GM23248 (cell line): ENCODE results near the gene RALB. TPM values are rescaled to one million over a fixed set of nuclear protein-coding genes. Genes with fewer than 3 reads are reported as not detected.

ENCODE experiments used
- DNase-seq: peaks from one replicate; pipeline ENCODE4 v3.0.0-alpha.2; 2015
- H2AFZ ChIP-seq: fragments of 200-600 bp; sonication (generic); 2 replicates; pipeline ENCODE4 v1.6.1; 2016; ENCODE audit warnings: antibody characterized with exemption
- H3F3A ChIP-seq: fragments of 200-600 bp; sonication (generic); 2 replicates; pipeline ENCODE4 v1.6.1; 2016; ENCODE audit warnings: mild to moderate bottlenecking, antibody characterized with exemption, mixed run types; ENCODE audit not compliant: insufficient read depth
- H3K27ac ChIP-seq: fragments of 200-600 bp; sonication (generic); 2 replicates; pipeline ENCODE4 v1.5.1; 2016; ENCODE audit warnings: mild to moderate bottlenecking
- H3K27me3 ChIP-seq: fragments of 200-600 bp; sonication (generic); replicated peaks from 2 replicates; pipeline ENCODE4 v1.6.1; 2016; ENCODE audit warnings: mild to moderate bottlenecking; ENCODE audit not compliant: insufficient read depth
- H3K36me3 ChIP-seq: fragments of 200-600 bp; sonication (generic); 2 replicates; pipeline ENCODE4 v1.6.1; 2016; ENCODE audit warnings: low read depth, mild to moderate bottlenecking
- H3K4me1 ChIP-seq: fragments of 200-600 bp; sonication (generic); 2 replicates; pipeline ENCODE4 v1.6.1; 2016; ENCODE audit warnings: mild to moderate bottlenecking; ENCODE audit not compliant: insufficient read depth
- H3K4me2 ChIP-seq: fragments of 200-600 bp; sonication (generic); one replicate; pipeline ENCODE4 v1.6.1; 2016; ENCODE audit warnings: mild to moderate bottlenecking; ENCODE audit not compliant: unreplicated experiment
- H3K4me3 ChIP-seq: fragments of 200-600 bp; sonication (generic); 2 replicates; pipeline ENCODE4 v1.5.1; 2016; ENCODE audit warnings: mild to moderate bottlenecking
- H3K79me2 ChIP-seq: fragments of 200-600 bp; sonication (generic); 2 replicates; pipeline ENCODE4 v1.6.1; 2016; ENCODE audit warnings: mild to moderate bottlenecking; ENCODE audit not compliant: insufficient read depth
- H3K9ac ChIP-seq: fragments of 200-600 bp; sonication (generic); 2 replicates; pipeline ENCODE4 v1.6.1; 2016; ENCODE audit warnings: mild to moderate bottlenecking
- H3K9me2 ChIP-seq: fragments of 200-600 bp; sonication (generic); 2 replicates; pipeline ENCODE4 v1.6.1; 2016; ENCODE audit warnings: mixed run types, mild to moderate bottlenecking, moderate library complexity; ENCODE audit not compliant: insufficient read depth
- H3K9me3 ChIP-seq: fragments of 200-600 bp; sonication (generic); one replicate; pipeline ENCODE4 v1.6.1; 2017; ENCODE audit warnings: low read depth
- H4K20me1 ChIP-seq: fragments of 200-600 bp; sonication (generic); 2 replicates; pipeline ENCODE4 v1.6.0; 2016; ENCODE audit not compliant: insufficient read depth
- EZH2 ChIP-seq: fragments of 200-600 bp; sonication (generic); IDR thresholded peaks from 2 replicates; pipeline ENCODE4 v1.6.1; 2018; ENCODE audit warnings: antibody characterized with exemption, mild to moderate bottlenecking; ENCODE audit not compliant: insufficient read depth, poor library complexity, severe bottlenecking
- EZH2phosphoT487 ChIP-seq: fragments of 200-600 bp; sonication (generic); IDR thresholded peaks from 2 replicates; pipeline ENCODE4 v1.6.1; 2018; ENCODE audit warnings: antibody characterized with exemption, moderate library complexity, mild to moderate bottlenecking, low read depth; ENCODE audit not compliant: insufficient read depth
- WGBS, 2 experiments: methylation state at CpG; one replicate each; pipeline ENCODE4 v1.1.6; 2015 to 2017; ENCODE audit warnings: low lambda C conversion rate in 2 of 2, low coverage in 1 of 2; ENCODE audit errors: missing lambda C conversion rate in 2 of 2; 5-methylcytosine and 5-hydroxymethylcytosine counted together
- in situ Hi-C: fragments of 300-500 bp; cut with MboI; formaldehyde crosslinking; loops from 2 replicates; pipeline ENCODE4 v1.15.0; 2020
- polyA plus RNA-seq: library from polyadenylated mRNA; unstranded; fragments of >200 nt; fragmentation: Nextera tagmentation; extraction: Ambion mirVana; gene quantifications from 2 replicates; pipeline ENCODE4 v1.2.1, GENCODE V29; 2016
- total RNA-seq: library from RNA; depleted of rRNA; stranded (reverse); fragments of >200 nt; shearing (Covaris generic); gene quantifications from 2 replicates; pipeline ENCODE4 v1.2.3, GENCODE V29; 2014

Gene RALB
- total and polyA plus RNA-seq, 2 experiments from 2014 or later: 65.7 to 105 TPM

- in situ Hi-C loops: no loop called here
- H3K27ac ChIP-seq: peak overlapping the region; percentile 44
- H3K9ac ChIP-seq: peak overlapping the region; percentile 83
- H3K36me3 ChIP-seq: no peaks in the 10 kb centered on the region
- no peaks in the 10 kb centered on the region for H4K20me1 ChIP-seq
- H3K4me2 ChIP-seq: peak overlapping the region; percentile 96
- peak overlapping the region; percentile 83 for H3K4me3 ChIP-seq
- TF ChIP-seq EZH2: no peak
- TF ChIP-seq EZH2phosphoT487: no peak
- no peaks in the 10 kb centered on the region for H3K27me3 ChIP-seq
- H3K4me1 ChIP-seq: no peaks in the 10 kb centered on the region
- 2 to 3% methylated on average over 38 of the region's 38 CpGs for WGBS, 2 experiments
- 0 out of 2 replicates have a peak, but pooled peaks cover 7% of the 10 kb centered on the region for H3F3A ChIP-seq
- no peaks in the 10 kb centered on the region for H3K9me2 ChIP-seq
- peak; percentile 93 for DNase-seq
- peak overlapping the region; percentile 92 for H2AFZ ChIP-seq
- H3K9me3 ChIP-seq: no peaks in the 10 kb centered on the region
- H3K79me2 ChIP-seq: no peaks in the 10 kb centered on the region
These were observed 60.4 kb downstream of the RALB start for GRCh38 chr2:120312860-120313694.

DNA sequence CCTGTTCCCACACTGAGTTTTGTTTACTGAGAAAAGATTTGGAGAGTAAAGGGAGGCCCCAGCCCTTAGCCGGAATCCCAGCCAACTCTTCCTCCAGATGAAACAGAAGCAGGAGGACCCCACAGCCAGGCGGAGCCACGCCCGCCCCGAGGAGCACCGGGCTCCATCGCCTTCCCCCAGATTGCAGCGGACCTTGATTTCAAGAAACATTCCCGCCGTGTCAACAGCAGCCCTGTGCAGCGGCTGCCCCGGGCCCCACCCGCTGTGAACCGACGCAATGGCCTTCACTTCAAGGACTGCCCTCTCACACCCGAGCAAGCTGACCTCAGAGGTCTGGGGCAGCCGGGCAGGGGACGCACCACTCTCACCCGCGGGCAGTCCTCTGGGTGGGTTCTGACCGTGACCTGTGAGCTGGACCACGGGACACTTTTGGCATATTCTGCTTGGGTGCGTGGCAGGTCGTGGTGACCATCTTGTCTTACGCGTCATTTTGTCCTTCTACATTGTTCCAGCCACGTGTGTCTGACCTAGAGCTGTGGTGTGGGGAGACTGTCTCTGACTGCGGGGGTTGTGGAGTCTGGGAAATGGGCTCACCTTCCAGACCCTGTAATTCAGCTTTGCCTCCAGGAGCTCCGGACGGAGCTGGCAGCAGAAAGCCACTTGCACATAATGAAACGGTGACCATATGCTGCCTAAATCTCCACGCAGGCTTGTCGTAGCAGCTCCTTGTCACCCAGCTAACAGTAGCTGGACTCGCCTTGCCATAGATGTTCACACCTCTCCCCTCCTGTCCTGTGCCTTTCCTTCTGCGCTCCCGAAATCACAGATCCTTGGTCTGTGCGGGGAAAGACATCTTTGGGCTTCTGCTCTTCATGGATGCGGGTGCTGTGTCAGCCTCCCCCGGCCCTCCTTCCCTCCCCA is 61.3 kb downstream of the RALB start:
- H3F3A ChIP-seq: 0 out of 2 replicates have a peak, but pooled peaks cover 7% of the 10 kb centered on the region
- peak overlapping the region; percentile 92 for H2AFZ ChIP-seq
- no peak overlapping the region for H3K27ac ChIP-seq
- no peaks in the 10 kb centered on the region for H3K9me2 ChIP-seq
- 78% methylated on average over 37 to 39 of the region's 39 CpGs for WGBS, 2 experiments
- TF ChIP-seq EZH2phosphoT487: no peak
- no peaks in the 10 kb centered on the region for H3K27me3 ChIP-seq
- no peaks in the 10 kb centered on the region for H3K36me3 ChIP-seq
- DNase-seq: no peak
- in situ Hi-C loops: no loop called here
- H3K9ac ChIP-seq: peak overlapping the region; percentile 83
- H4K20me1 ChIP-seq: no peaks in the 10 kb centered on the region
- no peaks in the 10 kb centered on the region for H3K4me1 ChIP-seq
- H3K4me2 ChIP-seq: peak overlapping the region; percentile 96
- H3K9me3 ChIP-seq: no peaks in the 10 kb centered on the region
- peak overlapping the region; percentile 83 for H3K4me3 ChIP-seq
- no peaks in the 10 kb centered on the region for H3K79me2 ChIP-seq

DNA sequence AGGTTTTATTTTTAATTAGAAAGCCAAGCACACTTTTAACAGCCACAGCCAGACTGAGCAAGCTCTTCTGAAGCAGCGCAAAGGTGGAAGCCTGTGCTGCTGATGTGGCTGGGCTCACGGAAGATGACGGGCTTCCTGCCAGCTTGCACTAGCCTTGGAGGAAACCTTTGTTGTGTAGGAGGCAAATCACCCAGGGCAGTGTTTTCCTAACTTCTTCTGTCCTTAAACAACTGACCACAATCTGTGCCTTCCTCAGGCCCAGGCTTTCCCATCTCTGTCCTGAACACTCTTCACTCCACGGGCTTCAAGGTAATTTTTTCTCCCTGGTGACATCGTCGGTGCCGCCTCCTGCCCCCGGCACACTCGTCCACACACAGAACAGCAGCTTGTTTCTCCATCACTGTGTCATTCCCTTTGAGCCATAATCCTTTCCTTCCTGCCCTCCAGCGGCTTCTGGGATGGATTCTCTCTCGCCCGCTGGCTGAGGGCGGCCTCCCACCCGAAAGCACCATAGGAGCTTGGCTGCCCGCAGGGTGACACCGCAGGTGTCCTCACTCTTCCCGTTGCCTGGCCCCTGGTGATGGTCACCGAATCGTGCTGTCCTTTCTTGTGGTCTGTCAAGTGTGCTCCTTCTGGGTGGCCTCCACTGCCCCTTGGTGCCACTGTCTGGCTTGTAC is 62.2 kb downstream of the RALB start:
- Histone ChIP-seq H3K9ac (no peak overlapping the region), H4K20me1 (no peaks in the 10 kb centered on the region), H3K9me2 (no peaks in the 10 kb centered on the region), H3K27me3 (no peaks in the 10 kb centered on the region), H3F3A (0 out of 2 replicates have a peak, but pooled peaks cover 7% of the 10 kb centered on the region), H3K27ac (no peak overlapping the region), H3K36me3 (no peaks in the 10 kb centered on the region), H2AFZ (no peak overlapping the region), H3K4me1 (no peaks in the 10 kb centered on the region), H3K4me2 (no peak overlapping the region), H3K4me3 (no peak overlapping the region), H3K9me3 (no peaks in the 10 kb centered on the region), H3K79me2 (no peaks in the 10 kb centered on the region)
- TF ChIP-seq EZH2 (no peak), EZH2phosphoT487 (no peak)
- in situ Hi-C loops: no loop called here
- DNase-seq: no peak
- WGBS, 2 experiments: 87 to 92% methylated on average over 18 to 19 of the region's 19 CpGs

DNA sequence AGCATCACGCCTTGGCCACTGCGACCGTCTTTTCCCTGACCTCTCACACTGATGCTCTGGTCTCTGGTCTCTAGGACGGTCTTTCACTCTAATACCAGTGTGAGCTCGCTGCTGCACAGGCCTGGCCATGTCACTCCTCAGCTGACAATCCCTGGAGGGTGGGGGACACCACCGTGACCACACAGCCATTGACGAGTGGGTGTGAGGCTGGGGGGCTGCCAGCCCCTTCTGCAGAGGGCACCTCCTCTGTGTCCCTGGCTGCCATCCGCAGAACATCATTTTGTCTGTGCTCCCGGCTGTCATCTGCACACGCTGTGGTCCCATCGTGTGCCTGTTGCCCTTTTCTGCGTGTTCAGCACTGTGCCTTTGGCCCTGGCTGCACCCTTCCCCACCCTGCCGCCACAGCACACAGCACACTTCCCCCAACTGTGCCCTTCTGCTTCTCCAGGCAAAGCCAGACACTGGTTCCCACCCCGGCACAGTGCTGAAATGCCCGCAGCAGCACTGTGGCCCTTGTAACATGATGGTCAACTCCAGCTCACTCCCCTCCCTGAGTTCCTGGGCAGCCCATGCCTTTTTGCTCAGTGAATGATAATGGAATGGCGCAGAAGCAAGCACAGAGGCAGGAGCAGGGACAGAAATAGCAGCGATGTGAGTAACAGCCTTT is 62.8 kb downstream of the RALB start:
- H3K9me3 ChIP-seq: no peaks in the 10 kb centered on the region
- no peak overlapping the region for H3K27ac ChIP-seq
- WGBS, 2 experiments: 83 to 88% methylated on average over 16 to 17 of the region's 17 CpGs
- H4K20me1 ChIP-seq: no peaks in the 10 kb centered on the region
- H3K4me3 ChIP-seq: no peak overlapping the region
- H3K36me3 ChIP-seq: no peaks in the 10 kb centered on the region
- no peaks in the 10 kb centered on the region for H3K9me2 ChIP-seq
- H3F3A ChIP-seq: 0 out of 2 replicates have a peak, but pooled peaks cover 7% of the 10 kb centered on the region
- H2AFZ ChIP-seq: no peak overlapping the region
- DNase-seq: no peak
- in situ Hi-C loops: no loop called here
- no peaks in the 10 kb centered on the region for H3K27me3 ChIP-seq
- H3K4me2 ChIP-seq: no peak overlapping the region
- TF ChIP-seq EZH2phosphoT487 (no peak), EZH2 (no peak)
- H3K4me1 ChIP-seq: no peaks in the 10 kb centered on the region
- no peaks in the 10 kb centered on the region for H3K79me2 ChIP-seq
- H3K9ac ChIP-seq: no peak overlapping the region
